ENCODE data around the gene TBC1D22A. TPM values are rescaled to one million over a fixed set of nuclear protein-coding genes. Genes with fewer than 3 reads are reported as not detected.

The TBC1D22A gene
- total RNA-seq, 2 experiments from 2014 or later, result 33.2 to 34.9 TPM

DNA sequence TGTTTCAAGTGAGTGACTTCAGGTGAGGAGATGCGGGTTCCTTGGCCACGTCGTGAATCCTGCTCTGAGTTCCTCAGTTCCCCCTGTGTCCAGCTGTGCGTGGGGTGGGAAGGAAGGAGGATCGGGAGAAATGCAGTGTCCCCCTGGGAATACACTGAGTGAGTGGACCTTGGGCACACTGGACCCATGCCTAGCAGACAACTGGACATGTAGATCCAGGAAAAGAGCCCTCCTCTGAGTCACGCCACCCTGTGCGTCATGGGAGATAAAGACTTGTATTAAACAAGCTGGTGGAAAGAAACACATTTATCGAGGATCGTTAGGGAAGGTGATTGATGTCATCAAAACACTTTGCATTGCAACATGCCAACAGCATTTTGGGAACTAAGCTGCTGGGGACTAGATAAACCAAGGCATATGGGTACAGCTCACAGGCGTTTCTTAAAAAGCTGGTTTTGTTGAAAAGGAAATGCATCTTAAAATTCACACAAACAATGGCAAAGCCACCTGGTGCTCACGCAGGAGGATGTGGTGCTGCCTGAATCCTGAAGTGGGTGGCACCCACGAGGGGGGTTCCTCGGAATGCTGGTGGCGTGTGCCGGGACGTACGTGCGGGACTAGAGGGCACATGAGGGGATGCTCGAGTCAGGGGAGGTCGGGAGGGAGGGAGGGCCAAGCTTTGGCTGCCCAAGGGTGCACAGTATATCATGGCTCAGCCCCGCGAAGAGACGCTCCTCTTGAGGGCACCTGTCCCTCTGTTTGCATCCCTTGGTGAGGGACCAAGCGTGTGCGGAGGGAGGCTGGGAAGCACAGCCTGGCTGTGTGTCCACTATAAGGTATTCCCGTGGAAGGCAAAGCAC is 303.5 kb downstream of the TBC1D22A start:
- intact Hi-C loops (cut with micrococcal nuclease), result no loop called here
- DNase-seq, result no peak
- Mint-ChIP-seq H3K27me3 (no peaks in the 10 kb centered on the region), H3K9me3 (no peaks in the 10 kb centered on the region), H3K36me3 (peaks cover 17% of the 10 kb centered on the region), H3K27ac (no peak overlapping the region), H3K4me1 (ENCODE audit: low read depth) (peaks cover 14% of the 10 kb centered on the region), H3K4me3 (no peak overlapping the region)
- ChIA-PET POLR2A (no interaction called here), CTCF (no interaction called here)

- Mint-ChIP-seq H3K36me3 (peaks cover 11% of the 10 kb centered on the region), H3K4me3 (no peak overlapping the region), H3K27ac (no peak overlapping the region), H3K4me1 (ENCODE audit: low read depth) (peaks cover 14% of the 10 kb centered on the region), H3K9me3 (no peaks in the 10 kb centered on the region), H3K27me3 (no peaks in the 10 kb centered on the region)
- ChIA-PET POLR2A (no interaction called here), CTCF (no interaction called here)
- no peak for DNase-seq
- intact Hi-C loops (cut with micrococcal nuclease), result no loop called here
These were observed 304.1 kb downstream of the TBC1D22A start for GRCh38 chr22:47066616-47066905.

DNA sequence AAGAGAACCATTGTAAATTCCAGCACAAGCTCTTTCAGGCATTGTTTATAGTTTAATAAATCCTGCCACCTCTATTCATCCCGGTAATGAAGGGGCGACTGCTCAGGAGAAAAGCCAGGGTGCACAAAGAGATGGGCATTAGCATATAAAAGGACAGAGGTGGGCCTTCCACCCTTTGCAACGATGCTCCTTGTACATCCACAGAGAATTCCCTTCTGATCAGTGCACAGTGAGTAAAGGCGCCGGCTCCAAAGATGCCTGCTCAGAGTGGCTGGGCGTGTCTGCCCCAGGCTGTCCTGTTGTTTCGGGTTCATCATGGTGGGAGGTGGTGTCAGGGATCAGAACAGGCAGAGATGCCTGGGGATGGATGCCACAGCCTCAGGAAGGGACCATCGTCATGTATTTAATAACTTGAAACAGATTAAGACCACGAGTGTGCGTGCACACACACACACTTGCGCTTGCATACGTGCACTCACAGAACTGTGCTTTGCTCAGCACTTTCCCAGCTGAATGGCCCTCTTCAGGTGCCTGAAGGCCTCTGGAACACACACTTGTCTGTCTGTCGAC is 305.0 kb downstream of the TBC1D22A start:
- Mint-ChIP-seq H3K27me3 (no peaks in the 10 kb centered on the region), H3K27ac (no peak overlapping the region), H3K4me1 (ENCODE audit: low read depth) (peaks cover 14% of the 10 kb centered on the region), H3K36me3 (peaks cover 7% of the 10 kb centered on the region), H3K4me3 (no peak overlapping the region), H3K9me3 (no peaks in the 10 kb centered on the region)
- ChIA-PET POLR2A (no interaction called here), CTCF (no interaction called here)
- intact Hi-C loops (cut with micrococcal nuclease), result no loop called here
- DNase-seq, result no peak

DNA sequence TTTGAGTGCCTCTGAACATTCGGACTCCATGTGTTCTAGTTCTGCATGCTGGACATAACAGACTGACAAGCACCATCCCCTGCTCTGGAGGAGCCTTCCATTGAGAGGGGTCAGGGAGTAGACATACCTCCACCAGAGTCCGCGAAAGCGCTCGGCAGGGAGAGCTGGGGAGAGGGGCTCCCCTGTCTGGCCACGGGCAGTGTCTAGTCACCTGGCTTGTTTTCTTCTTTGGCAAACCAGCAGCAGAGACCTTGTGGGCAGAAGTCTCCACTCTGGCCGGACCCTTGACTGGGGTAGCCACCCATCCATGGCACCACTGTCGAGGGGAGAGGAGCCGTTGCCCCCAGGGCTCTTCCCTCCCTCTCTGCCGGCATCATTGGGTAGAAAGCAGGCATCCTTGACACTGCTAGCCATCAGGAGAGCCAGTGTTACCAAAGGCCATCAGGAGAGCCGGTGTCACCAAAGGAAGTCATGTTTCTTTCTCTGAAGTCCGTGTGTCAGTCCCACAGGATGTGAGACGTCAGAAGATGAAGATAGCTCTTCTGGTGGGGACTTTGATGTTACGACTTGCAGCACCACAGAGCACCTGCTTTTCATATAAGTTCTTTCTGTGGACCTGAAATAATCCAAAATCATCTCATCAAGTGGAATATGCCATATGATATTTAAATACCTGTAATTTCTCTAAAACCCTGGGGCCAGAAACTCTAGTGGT is 305.6 kb downstream of the TBC1D22A start:
- POLR2A ChIA-PET, result no interaction called here
- CTCF ChIA-PET, result no interaction called here
- Mint-ChIP-seq H3K9me3 (no peaks in the 10 kb centered on the region), H3K27me3 (no peaks in the 10 kb centered on the region), H3K4me3 (no peak overlapping the region), H3K4me1 (ENCODE audit: low read depth) (peaks cover 14% of the 10 kb centered on the region), H3K36me3 (peaks cover 6% of the 10 kb centered on the region), H3K27ac (no peak overlapping the region)
- no peak for DNase-seq
- intact Hi-C loops (cut with micrococcal nuclease), result no loop called here

DNA sequence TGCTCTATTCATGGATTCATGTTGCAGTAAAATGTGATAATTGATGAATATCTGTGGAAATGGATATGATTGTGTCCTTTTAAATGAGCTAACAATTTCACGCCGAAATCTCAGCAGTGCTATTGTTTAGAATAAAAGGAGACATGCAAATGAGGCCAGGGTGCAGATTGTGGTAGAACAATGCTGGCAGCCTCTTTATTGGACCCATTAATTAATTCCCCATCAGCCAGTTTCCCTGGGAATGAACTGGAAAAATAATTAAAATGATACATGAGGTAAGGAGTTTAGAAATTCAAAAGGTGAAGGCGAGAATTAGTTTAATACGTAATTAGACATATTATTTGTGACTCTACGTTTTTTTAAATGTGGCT is 306.2 kb downstream of the TBC1D22A start:
- intact Hi-C loops (cut with micrococcal nuclease), result no loop called here
- DNase-seq, result no peak
- POLR2A ChIA-PET, result no interaction called here
- H3K36me3 Mint-ChIP-seq, result peaks cover 10% of the 10 kb centered on the region
- no peaks in the 10 kb centered on the region for H3K27me3 Mint-ChIP-seq
- CTCF ChIA-PET, result no interaction called here
- H3K4me3 Mint-ChIP-seq, result no peak overlapping the region
- H3K27ac Mint-ChIP-seq, result no peak overlapping the region
- peaks cover 14% of the 10 kb centered on the region for H3K4me1 Mint-ChIP-seq (ENCODE audit: low read depth)
- H3K9me3 Mint-ChIP-seq, result no peaks in the 10 kb centered on the region

GRCh38 chr22:47069270-47069669 is 306.8 kb downstream of the TBC1D22A start:
- ChIA-PET POLR2A (no interaction called here), CTCF (no interaction called here)
- no peaks in the 10 kb centered on the region for H3K27me3 Mint-ChIP-seq
- H3K9me3 Mint-ChIP-seq, result peaks cover 5% of the 10 kb centered on the region
- H3K4me3 Mint-ChIP-seq, result no peak overlapping the region
- intact Hi-C loops (cut with micrococcal nuclease), result no loop called here
- H3K4me1 Mint-ChIP-seq (ENCODE audit: low read depth), result peaks cover 14% of the 10 kb centered on the region
- H3K36me3 Mint-ChIP-seq, result peaks cover 17% of the 10 kb centered on the region
- H3K27ac Mint-ChIP-seq, result no peak overlapping the region
- no peak for DNase-seq

DNA sequence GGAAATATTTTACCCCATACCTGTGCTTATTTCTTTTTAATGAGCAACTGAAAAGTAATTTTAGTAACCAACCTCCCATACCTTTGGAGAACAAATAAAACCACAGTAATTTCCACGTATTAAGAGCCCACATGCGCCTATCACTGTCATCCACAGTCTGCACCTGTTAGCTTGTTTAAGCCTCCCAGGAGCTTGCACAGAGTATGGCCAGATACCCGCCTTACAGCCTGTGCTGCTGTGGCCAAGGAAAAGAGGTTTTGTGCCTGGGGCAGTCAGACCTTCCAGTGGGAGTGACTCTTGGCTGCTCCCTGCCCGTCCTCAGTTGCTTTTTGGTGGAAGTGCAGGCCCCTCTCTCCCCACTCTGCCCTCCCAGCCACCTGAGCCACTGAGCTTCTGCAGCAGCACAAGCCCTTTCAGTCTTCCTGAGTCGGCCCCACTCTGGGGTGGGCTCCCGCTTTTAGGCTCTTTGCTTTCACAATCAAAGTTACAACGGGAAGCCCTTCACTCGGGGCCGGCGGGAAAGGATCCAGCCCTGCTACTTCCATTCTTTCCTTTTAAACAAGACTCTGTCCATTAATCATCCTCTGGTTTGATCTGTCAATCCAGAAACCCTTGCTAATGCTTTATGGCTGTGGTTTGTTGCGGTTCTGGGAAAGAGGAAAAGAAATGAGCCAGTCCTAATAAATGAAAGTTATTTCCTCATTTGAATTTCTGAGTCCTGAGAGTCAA is 308.8 kb downstream of the TBC1D22A start:
- H3K9me3 Mint-ChIP-seq, result peaks cover 23% of the 10 kb centered on the region
- CTCF ChIA-PET, result no interaction called here
- no peak overlapping the region for H3K27ac Mint-ChIP-seq
- POLR2A ChIA-PET, result no interaction called here
- no peak overlapping the region for H3K4me3 Mint-ChIP-seq
- DNase-seq, result no peak
- H3K27me3 Mint-ChIP-seq, result no peaks in the 10 kb centered on the region
- peaks cover 7% of the 10 kb centered on the region for H3K4me1 Mint-ChIP-seq (ENCODE audit: low read depth)
- intact Hi-C loops (cut with micrococcal nuclease), result no loop called here
- H3K36me3 Mint-ChIP-seq, result peaks cover 30% of the 10 kb centered on the region

DNA sequence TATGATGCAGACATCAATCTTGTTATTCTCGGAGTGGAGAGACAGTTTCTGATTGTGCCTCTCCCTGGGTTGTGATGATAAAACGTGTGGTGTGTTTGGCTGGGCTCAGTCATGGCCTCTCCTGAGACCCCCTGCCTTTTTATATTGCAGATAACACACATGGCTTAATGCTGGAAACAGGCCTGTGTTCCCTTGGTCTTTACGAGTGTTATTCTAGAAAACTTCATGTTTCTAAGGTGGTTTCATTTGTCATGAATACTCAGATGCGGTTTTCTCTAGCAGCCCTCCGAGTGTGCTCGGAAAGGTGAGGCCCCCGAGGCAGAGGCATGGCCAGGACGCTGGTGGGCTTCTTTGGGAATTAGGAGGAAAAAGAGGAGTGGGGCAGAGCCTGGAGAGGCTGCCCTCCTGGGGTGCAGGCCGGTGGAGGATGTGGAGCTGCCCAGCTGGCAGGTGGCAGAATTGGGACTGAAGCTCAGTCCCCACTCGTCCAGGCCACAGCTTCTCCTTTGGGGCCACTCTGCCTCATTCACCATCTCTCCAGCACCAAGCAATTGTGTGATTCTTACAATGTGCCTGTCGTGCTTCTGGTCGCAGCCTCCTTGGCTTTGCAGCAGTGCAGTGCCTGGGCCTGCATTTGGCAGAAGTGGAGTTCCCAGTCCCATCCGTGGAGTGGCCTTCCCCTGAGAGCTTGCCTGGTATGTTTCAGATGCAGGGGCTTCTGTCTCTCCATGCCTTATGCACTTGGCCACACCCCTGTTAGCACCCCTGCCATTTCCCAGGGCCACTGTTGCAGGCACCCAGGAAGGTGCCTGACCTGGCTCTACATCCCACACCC is 309.6 kb downstream of the TBC1D22A start:
- Mint-ChIP-seq H3K4me3 (no peak overlapping the region), H3K9me3 (peaks cover 26% of the 10 kb centered on the region), H3K27me3 (no peaks in the 10 kb centered on the region), H3K36me3 (peaks cover 36% of the 10 kb centered on the region), H3K4me1 (ENCODE audit: low read depth) (peaks cover 7% of the 10 kb centered on the region), H3K27ac (no peak overlapping the region)
- ChIA-PET POLR2A (no interaction called here), CTCF (no interaction called here)
- intact Hi-C loops (cut with micrococcal nuclease), result no loop called here
- no peak for DNase-seq

- H3K27ac Mint-ChIP-seq, result no peak overlapping the region
- no peak for DNase-seq
- intact Hi-C loops (cut with micrococcal nuclease), result no loop called here
- POLR2A ChIA-PET, result no interaction called here
- peaks cover 3% of the 10 kb centered on the region for H3K4me1 Mint-ChIP-seq (ENCODE audit: low read depth)
- H3K4me3 Mint-ChIP-seq, result no peak overlapping the region
- no peaks in the 10 kb centered on the region for H3K27me3 Mint-ChIP-seq
- CTCF ChIA-PET, result no interaction called here
- H3K9me3 Mint-ChIP-seq, result peaks cover 26% of the 10 kb centered on the region
- peaks cover 37% of the 10 kb centered on the region for H3K36me3 Mint-ChIP-seq
These were observed 310.2 kb downstream of the TBC1D22A start for GRCh38 chr22:47072642-47072967.

DNA sequence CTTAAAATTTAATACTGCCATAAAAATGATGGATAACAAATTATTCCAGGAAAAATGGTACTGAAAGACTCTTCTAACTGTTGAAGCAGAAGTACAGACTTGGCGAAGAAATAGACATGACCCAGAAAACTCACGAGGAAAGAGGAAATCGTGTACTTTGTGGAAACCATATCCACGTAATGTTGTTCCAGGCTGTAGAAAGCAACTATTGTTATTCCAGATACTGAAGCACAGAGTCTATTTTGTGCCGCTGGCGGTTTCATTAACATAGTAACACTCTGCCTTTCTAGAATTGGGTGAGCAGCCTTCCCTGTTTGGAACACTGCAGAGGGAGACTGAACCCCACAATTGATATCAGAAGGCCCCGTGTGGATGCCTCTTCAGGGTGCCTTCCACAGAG is 310.6 kb downstream of the TBC1D22A start:
- Mint-ChIP-seq H3K4me3 (no peak overlapping the region), H3K36me3 (peaks cover 38% of the 10 kb centered on the region), H3K27me3 (no peaks in the 10 kb centered on the region), H3K27ac (no peak overlapping the region), H3K4me1 (ENCODE audit: low read depth) (peaks cover 3% of the 10 kb centered on the region), H3K9me3 (peaks cover 26% of the 10 kb centered on the region)
- ChIA-PET POLR2A (no interaction called here), CTCF (no interaction called here)
- intact Hi-C loops (cut with micrococcal nuclease), result no loop called here
- DNase-seq, result no peak

GRCh38 chr22:47074105-47074504 is 311.7 kb downstream of the TBC1D22A start:
- H3K27me3 Mint-ChIP-seq, result no peaks in the 10 kb centered on the region
- peaks cover 40% of the 10 kb centered on the region for H3K36me3 Mint-ChIP-seq
- H3K27ac Mint-ChIP-seq, result no peak overlapping the region
- intact Hi-C loops (cut with micrococcal nuclease), result no loop called here
- ChIA-PET POLR2A (no interaction called here), CTCF (no interaction called here)
- H3K4me1 Mint-ChIP-seq (ENCODE audit: low read depth), result no peaks in the 10 kb centered on the region
- DNase-seq, result no peak
- H3K4me3 Mint-ChIP-seq, result no peak overlapping the region
- H3K9me3 Mint-ChIP-seq, result peaks cover 26% of the 10 kb centered on the region

DNA sequence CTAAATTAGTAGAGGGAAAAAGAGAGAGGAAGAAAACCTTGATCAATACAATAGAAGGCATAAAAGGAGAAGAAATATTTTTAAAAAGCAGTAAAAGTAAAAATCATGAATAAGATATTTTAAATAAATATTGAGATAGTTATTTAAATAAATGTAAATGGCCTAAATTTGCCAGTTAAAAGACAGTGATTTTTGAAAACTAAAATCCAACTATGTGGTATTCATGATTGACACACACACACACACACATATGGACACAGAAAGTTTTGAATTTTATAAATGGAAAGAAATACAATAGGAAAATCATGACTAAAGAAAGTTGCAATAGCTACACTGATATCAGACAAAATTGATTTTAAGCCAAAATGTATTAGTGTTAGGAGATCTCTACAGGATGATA is 313.1 kb downstream of the TBC1D22A start:
- Mint-ChIP-seq H3K9me3 (peaks cover 26% of the 10 kb centered on the region), H3K36me3 (peaks cover 41% of the 10 kb centered on the region), H3K27ac (no peak overlapping the region), H3K4me1 (ENCODE audit: low read depth) (no peaks in the 10 kb centered on the region), H3K4me3 (no peak overlapping the region), H3K27me3 (no peaks in the 10 kb centered on the region)
- intact Hi-C loops (cut with micrococcal nuclease), result no loop called here
- CTCF ChIA-PET, result no interaction called here
- no peak for DNase-seq
- POLR2A ChIA-PET, result no interaction called here
